ENCODE results near the gene TBC1D32.
"Not testable (repeated sequence)": the region's sequence is repeated elsewhere in the genome, so short reads cannot be mapped to it uniquely, and the experiment has no call there.

The TBC1D32 gene

DNA sequence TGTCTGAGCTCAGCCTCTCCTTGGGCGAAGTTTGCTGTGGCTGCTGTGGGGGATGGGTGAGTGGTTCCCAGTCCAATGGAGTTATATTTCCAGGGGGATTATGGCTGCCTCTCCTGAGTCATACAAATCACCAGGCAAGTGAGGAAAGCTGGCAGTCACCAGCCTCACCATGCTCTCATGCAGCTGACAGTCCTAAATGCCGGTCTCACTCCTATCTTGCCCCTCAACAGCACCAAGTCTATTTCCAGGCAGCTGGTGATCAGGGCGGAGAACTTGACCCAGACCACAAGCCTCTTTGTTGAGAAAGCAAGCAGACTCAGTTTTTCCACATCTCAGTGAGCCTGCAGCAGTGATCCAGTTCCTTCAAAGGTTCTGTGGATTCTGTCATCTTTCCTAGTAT, 98.9 kb downstream of the TBC1D32 start:
- DNase-seq, result no peak

DNA sequence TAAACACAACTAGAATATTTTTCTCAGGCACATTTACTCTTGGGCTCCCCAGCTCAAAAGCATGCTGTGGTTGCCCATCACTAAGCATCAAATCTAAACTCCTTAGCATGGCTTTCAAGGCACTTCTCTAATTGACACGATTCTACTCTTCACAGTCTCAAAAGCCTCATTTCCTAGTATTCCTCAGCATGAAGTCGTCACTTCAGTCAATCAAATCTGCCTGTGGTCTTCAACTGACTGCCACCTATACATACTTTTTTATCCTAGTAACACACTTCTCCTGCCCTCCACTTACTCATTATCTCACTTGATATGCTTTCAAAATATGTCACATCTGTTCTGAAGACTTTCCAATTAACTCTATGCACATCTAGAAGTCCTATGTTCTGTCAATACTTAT, 110.3 kb downstream of the TBC1D32 start:
- no peak for DNase-seq

DNA sequence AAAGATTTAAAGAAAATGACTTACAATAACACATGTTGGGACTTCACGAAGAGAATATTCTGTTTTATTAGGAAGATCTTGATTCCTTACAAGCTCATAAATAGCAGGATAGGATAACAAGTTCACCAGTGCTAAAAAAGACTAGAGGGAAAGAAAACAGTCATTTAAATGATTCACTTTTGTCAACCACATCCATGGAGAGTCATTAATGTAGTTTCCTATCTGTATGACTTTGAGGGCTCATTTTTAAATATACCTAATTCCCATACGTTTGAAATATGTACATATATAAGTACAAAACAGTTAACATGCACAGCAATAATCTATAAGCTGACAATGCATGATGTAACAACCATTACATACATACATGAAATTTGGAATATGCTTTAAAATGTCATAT, 111.1 kb downstream of the TBC1D32 start:
- no peak for DNase-seq

DNA sequence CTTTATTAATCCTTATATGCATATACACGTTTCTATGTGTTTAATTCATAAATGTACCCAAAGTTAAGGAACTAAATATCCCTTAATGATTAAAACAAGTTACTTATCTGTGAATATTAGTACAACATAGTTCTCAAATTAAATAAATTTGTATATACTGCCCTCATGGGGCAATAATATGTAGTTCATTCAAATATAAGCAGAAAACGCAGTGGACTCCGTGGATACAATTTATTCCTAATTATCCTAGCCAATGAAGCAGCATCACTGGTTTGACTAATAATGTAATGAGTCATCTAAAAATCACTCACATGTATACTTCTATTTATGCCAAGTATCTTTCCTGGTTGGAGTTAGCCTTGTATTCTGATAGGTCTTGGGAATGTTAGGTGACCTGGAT, 111.6 kb downstream of the TBC1D32 start:
- no peak for DNase-seq

DNA sequence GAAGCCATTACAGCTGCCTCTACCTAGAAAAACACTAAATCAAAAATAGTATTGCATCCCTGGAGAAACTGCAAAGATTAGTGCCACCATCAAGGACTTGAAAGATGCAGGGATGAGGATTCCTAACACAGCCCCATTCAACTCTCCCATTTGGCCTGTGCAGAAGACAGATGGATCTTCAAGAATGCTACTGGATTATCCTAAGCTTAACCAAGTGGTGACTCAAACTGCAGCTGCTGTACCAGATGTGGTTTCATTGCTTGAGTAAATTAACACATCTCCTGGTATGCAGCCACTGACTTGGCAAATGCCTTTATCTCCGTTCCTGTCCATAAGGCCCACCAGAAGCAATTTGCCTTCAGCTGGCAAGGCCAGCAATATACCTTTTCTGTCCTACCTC, 117.4 kb downstream of the TBC1D32 start:
- DNase-seq, result no peak

DNA sequence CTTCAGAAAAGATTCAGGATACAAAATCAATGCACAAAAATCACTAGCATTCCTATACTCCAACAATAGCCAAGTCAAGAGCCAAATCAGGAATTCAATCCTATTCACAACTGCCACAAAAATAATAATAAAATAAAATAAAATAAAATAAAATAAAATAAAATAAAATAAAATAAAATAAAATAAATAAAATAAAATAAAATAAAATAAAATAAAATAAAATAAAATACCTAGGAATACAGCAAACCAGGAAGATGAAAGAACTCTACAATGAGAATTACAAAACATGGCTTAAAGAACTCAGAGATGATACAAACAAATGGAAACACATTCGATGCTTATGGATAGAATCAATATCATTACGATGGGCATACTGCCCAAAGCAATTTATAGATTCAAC, 120.9 kb downstream of the TBC1D32 start:
- not testable (repeated sequence) for DNase-seq

DNA sequence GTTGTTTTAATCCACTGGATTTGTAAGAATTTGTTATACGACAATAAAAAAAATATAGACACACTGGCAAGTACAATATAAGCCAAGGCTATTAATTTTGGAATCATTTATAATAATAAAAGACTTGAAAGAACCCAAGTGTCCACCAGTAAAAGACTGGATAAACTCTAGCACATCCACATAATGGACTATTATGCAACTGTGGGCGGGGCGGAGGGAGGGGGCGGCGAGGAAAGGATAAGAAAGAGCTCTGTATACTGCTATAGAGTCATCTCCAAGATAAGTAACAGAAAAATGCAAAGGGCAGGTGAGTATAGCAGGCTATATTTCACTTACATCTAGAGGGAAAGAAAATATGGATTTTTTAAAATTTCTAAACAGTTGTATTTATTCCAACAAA, 123.3 kb downstream of the TBC1D32 start:
- peak in 15 of 58 donors; percentile 0 to 35 (median 4) for DNase-seq

DNA sequence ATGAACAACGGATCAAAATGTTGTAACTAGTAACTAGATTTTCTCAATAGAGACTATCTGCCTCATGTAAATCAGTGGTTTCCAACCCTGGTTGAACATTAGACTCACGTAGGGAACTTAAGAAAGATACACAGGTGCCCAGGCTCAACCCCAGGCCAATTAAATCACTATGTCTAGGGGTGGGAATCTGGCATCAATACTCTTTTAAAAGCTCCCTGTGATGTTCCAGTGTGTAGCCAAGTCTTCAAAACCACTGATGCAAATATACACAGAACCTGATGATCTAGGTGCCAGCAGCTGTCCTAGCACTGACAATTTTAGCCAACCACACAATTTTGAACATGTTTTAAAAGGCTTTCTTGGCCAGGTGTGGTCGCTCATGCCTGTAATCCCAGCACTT, 128.7 kb downstream of the TBC1D32 start:
- DNase-seq, result no peak

DNA sequence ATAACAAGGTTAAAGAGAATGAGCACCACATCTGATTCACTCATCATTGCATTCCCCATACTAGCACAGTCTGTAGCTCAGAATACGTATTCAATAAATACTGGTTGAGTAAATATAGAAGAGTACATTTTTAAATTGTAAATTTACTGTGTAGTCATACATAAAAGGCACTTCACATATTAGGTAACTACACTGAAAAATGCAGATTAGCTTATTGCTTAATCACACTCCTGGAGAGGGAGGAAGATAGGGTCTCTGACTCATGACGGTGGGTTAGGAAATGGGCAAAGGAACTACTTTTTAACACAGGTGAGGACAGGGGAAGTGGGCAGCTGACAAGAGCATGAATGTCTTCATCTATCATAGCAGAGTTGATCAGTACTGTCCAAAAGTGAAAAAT, 133.2 kb downstream of the TBC1D32 start:
- no peak for DNase-seq

DNA sequence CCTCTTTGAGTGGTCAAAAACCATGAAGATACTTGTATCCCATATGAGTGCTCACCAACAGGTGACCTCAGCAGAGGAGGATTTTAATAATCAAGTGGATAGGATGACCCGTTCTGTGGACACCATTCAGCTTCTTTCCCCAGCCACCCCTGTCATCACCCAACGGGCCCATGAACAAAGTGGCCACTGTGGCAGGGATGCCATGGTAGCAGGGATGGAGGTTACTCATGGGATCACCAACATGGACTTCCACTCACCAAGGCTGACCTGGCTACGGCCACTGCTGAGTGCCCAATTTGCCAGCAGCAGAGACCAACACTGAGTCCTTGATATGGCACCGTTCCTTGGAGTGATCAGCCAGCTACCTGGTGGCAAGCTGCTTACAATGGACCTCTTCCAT, 138.2 kb downstream of the TBC1D32 start:
- not testable (repeated sequence) for DNase-seq

DNA sequence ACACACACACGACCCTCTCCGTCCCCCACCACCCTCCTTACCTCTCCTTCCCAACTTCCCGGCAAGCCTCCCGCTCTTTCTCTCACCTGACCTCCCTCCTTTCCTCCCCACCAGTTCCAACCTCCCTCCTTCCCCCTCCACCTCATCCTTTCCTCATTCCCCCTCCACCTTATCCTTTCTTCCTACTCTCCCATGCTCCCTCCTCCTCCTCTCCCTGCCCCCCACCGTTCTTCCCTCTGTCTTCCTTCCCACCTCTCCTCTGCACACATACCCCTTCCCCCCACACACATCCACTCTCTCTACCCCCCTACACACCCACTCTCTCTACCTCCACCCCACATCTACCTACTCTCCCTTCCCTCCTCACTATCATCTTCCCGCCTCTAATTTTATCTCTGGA, 144.2 kb downstream of the TBC1D32 start:
- DNase-seq, result no peak

DNA sequence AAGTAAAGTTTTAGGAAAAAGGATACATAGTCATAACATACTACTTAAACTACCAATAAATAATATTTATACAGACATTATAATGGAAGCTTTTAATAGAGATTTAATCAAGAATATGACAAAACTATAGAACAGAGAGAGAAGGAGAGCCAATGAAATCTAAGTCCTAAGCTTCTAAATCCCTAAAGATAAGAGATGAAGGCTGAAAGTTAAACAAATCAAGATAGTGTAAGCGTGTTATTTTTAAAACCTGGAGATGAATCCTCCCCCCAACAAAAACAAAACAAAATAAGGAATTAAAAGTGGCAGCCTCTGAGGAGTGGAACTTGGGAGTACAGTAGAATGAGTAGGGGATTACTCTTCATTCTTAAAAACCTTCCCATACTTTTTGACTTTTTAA, 145.9 kb downstream of the TBC1D32 start:
- DNase-seq, result no peak

DNA sequence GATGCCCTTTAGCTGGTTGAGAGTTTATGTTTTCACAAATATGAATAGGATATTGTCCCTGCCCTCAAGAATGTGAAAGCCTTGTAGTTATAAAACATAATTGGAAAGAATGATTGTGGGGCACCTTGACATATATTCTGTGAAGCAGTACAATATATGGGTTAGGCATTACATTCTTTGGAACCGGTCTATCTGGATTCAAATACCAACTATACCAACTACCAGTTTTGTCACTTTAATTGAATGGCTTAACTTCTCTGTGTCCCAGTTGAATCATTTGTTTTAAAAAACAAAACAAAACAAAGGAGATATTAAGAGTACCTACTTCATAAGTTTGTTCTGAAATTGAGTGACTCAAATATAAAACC, 146.5 kb downstream of the TBC1D32 start:
- no peak for DNase-seq

DNA sequence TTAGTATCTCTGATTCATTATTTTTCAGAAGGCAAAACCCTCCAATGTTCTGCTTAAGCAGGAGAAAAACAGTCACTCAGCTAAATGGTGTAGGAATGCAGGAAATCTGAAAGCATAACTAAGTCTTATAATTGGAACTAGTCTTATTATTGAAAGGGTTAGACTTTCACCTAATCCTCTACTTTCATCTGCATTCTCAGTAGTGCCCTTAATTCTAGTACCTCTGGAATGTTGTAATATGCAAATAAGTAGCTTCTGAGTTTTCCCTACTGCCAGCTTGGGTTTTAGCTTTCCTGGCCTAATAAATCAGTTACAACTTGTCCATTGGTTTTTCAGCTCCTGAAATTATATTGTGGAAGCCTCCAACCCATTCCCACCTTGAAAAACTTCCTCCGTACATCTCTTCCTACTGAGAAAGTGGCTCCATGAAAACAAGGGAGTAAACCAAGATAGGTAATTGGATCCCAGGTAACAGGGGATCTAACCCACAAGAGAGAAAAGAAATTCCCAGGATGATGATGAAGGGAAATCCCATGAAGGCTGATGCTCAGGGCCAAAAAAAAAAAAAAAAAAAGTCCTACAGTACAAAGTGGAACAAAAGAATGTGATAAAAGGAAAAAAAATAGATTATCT, 147.0 kb downstream of the TBC1D32 start:
- no peak for DNase-seq

DNA sequence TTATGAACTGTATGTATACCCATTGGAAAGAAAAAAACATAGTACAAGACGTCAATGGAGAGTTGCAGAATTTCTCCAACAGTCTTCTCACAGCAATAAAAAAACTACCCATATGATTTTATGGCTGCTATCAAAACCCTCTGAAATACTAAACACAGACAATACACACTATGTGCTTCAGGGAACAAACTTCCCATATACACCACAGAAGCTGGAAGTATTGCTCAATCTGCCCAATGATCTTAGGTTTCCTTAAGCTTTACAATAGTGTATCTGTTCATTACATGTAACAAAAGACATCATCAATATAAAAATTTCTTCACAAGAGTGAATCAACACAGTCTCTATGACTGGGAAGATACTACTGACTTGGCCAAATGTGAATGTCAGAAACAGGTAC, 150.5 kb downstream of the TBC1D32 start:
- no peak for DNase-seq

DNA sequence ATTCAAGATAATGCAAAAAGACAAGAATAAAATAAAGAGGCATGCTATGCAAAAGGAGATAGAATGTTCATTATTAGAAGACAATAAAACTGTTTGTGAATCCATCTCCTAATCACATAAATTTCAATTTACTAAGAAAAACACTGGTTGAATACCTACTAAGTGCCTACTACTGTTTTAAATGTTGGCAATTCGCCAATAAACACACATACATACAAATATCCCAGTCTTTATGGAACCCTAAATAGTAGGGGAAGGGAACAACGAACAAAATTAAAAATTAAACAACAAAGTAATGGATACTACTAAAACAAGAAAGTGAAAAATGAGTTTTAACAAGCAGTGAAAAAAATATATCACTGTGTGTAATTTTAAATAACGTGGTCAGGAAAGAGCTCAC, 158.5 kb downstream of the TBC1D32 start:
- DNase-seq, result no peak

DNA sequence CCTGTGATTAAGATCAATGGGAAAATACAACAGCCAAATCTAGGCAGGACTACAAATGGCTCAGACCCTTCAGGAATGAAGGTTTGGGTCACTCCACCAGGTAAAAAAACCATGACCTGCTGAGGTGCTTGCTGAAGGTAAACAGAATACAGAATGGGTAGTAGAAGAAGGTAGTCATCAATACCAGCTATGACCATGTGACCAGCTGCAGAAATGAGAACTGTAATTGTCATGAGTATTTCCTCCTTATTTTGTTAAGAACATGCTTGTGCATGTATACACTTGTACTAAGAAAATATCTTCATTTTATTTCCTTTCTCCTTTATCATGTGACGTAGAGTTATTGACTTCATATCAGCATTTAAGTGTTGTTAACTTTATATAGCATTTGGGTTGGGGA, 161.8 kb downstream of the TBC1D32 start:
- not testable (repeated sequence) for DNase-seq

DNA sequence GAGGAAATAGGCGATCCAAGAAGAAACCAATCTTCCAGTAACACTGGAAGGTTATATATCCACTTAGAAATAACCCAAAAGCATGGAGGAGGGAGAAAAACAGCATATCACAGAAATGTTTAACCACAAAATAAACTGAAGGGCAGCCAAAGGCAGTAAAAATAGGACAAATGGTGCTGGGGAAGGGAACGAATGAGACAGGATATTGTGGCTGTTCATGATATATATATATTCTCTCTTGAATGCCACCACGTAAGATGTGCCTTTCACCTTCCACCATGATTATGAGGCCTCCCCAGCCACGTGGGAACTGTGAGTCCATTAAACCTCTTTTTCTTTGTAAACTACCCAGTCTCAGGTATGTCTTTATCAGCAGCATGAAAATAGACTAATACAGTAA, 162.4 kb downstream of the TBC1D32 start:
- no peak for DNase-seq

DNA sequence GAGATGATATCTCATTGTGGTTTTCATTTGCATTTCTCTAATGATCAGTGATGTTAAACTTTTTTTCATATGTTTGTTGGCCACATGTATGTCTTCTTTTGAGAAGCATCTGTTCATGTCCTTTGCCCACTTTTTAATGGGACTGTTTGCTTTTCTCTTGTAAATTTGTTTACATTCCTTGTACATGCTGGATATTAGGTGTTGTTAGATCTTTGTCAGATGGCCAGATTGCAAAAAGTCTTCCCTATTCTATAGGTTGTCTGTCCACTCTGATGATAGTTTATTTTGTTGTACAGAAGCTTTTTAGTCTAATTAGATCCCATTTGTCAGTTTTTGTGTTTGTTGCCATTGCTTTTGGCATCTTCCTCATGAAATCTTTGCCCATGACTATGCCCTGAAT, 172.4 kb downstream of the TBC1D32 start:
- DNase-seq, result no peak

DNA sequence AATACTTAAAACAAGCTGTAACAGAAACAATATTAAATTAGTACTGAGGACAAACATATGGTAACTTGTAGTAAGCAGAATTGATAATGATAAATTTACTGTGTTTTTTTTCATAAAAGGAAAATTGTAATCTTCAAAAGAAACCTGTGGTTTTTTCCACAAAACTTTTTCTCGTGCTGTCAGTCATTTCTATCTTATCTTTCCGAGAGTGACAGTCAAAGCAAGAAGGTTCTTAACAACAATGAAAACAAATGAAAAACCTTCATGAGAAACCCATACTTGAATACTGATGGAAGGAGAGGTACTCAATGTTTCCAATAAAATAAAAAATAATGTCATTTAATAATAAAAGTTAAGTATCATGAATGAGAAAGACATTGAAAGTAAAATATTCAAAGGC, 174.0 kb downstream of the TBC1D32 start:
- no peak for DNase-seq

DNA sequence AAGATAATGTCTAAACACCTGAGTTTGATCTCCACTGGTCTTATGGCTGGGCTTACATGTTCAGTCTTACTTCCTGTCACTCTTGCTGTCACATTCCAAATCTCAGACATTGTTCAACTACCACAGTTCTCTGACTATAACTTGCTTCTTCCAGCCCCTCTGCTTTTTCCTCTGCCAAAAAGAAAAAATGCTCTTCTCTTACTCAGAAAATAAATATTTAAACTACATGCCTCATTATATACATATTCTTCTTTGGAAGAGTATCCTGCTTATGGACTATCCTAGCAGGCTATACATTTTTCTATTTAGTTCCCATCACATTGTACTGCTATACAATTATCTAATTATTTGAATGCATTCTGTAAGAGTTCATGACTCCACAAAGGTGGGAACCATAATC, 175.4 kb downstream of the TBC1D32 start:
- DNase-seq, result no peak

DNA sequence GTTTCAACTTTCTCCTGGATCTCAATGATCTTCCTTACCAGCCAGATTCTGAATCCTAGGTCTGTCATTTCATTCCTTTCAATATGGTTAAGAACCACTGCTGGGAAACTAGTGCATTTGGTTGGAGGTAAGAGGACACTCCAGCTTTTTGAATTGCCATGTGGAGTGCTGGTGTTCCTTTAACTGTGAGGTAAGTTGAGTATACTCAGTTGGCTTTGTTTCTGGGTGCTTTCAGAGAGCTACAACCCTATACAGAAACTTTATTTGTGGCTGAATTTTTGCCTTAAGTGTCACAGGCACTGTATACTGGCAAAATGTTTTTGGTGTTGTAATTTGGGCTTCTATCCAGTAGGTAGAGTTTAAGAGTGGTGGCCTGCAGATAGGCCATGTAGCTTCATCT, 175.8 kb downstream of the TBC1D32 start:
- DNase-seq, result no peak

DNA sequence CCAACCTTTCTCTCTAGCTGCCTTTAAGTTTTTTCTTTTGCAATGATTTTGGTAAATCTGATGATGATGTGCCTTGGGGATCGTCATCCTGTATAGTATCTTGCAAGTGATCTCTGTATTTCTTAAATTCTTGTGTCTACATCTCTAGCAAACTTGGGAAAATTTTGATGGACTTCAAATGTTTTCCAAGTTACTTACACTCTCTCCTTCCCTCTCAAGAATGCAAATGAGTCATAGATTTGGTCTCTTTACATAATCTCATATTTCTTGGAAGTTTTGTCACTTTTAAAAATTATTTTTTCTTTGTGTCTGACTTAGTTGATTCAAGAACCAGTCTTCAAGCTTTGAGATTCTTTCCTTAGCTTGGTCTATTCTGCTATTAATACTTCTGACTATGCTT, 176.4 kb downstream of the TBC1D32 start:
- DNase-seq, result no peak

DNA sequence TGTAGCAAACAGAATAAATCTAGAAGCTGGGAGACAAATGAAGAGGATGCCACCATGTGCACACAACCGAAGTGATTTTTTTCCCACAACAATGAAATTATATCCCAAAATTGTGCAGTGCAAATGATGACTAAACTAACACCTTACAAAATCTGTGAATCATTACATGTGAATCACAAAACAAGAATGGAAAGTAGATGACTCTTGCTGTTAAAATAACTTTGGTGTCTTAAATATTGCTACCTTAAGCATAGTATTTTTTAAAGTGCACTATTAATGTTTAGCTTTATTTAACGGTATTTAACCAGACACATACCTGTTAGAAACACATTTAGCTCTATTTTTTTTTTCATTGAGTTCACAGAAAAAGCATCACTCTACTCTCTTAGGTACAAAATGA, 190.8 kb downstream of the TBC1D32 start:
- peak in 1 of 58 donors; percentile 10 for DNase-seq
